Activated CD4-positive, alpha-beta T cell treated with anti-CD3 and anti-CD28 coated beads, Interleukin-2, amount 50 U/mL, for 24 hours (primary cell): ENCODE results near the gene ANGPT4.
"Not testable (repeated sequence)": the region's sequence is repeated elsewhere in the genome, so short reads cannot be mapped to it uniquely, and the experiment has no call there.

Source experiments
- DNase-seq, 2 donors: peaks; one replicate each; pipeline ENCODE4 v3.0.0-alpha.2; 2020; ENCODE audit warnings: low read depth in 1 of 2, low spot score in 1 of 2

Gene ANGPT4

DNA sequence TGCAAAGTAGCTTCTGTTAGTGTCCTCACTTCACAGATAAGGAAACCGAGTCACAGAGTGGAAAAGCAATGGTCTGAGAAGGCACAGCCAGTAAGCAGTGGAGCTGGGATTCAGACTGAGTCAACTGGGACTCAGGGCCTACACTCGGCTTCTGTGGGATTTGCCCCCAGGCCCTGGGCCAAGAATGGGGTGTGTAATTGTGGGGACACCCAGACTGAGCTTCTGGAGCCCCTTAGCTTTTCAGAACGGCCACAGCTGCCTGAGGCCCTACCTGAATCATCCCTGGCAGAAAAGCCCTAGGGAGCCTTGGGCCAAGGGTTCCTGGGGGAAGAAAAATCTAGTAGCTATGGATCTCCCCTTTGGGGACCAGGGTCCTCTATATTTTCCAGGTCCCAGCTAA is 6.5 kb downstream of the ANGPT4 start:
- DNase-seq, result no peak

DNA sequence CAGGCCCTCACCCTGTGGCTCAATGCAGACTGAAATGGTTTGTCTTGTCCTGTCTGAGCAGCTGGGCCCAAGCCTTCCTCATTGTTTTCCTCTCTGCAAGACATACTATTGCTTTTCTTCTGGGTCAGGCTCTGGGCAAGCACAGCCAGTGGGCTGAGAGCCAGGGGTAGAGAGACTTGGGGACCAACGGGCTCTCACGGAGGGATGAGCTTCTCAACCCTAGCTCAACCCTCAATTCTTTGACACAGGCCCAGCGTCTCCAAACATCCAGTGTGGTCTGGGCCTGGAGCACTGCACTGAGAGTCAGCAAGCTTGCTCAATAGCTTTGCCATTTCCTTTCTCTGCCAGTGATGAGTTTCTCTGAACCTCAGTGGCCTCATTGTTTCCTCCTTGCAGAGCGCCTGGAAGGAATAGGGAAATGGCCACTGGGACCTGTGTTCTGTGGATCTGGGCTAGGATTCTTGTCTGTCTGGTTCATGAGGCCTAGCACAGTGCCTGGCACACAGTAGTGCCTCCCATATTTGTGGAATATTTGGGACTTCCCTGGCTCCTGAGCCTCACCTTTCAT is 9.3 kb downstream of the ANGPT4 start:
- no peak for DNase-seq

DNA sequence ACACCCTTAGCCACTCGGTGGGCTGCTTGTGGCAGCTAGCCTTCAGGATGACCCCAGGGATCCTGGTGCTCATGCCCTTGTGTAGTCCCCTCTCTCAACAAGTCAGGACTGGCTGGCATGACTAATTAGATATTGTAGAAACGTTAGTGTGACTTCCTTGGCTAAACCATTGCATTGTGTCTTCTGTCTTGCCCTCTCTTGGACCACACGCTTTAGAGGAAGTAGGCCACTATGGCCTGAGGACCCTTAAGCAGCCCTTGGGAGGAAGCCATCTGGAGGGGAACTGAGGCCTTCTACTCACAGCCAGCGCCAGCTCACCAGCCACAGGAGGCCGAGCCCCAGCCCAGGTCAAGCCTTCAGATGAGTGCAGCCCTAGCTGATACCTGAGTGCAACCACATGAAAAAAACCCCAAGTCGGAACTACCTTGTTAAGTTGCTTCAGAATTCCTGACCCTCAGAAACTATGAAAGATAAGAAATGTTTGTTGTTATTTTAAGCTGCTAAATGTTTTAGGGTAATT is 10.1 kb downstream of the ANGPT4 start:
- no peak for DNase-seq

DNA sequence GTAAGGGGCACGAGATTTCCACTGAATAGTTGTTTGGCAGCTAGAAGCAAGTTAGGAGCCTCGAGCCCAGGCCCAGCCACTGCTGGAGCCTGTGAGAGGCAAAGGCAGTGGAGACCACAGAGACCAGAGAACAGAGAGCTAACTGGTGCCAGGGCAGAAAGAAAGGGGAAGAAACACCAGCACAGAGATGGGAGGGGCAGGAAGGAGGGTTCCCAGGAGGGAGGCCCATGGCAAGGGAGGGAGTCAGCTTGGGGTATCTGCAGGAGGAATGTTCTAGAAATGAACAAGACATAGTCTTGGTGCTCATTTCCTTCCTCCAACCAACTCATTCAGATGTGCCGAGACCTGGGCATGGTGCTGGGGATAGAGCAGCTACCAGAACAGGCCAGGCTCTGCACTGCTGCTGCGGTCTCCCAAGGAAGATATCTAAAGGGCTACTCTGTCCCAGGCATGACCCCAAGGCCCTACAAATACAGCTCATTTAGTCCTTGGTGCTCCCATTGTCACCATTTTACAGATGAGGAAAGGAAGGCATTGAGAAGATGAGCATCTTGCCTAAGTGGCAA is 10.7 kb downstream of the ANGPT4 start:
- DNase-seq, result no peak

DNA sequence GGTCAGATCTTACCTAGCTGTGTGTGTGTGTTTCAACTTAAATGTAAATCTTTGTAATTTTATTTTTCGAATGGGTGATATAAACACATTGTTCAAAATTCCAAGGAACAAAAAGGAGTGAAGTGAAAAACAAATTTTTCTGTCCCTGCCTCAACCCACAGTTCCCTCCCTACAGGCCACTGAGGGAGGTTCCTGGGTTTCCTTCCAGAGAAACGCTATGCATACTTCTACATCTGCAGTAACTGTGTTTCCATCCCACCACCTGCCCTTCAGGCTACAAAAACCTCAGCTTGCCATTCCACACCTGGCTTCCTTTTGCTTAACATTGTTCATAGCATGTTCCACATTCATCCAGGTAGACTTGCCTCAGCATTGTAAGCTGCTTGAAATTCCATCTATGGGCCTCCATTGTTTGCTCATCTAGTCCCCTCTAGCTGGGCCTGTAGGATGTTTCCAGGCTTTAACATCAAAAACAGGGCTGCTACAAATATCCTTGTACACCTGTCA is 12.0 kb downstream of the ANGPT4 start:
- DNase-seq, result no peak

DNA sequence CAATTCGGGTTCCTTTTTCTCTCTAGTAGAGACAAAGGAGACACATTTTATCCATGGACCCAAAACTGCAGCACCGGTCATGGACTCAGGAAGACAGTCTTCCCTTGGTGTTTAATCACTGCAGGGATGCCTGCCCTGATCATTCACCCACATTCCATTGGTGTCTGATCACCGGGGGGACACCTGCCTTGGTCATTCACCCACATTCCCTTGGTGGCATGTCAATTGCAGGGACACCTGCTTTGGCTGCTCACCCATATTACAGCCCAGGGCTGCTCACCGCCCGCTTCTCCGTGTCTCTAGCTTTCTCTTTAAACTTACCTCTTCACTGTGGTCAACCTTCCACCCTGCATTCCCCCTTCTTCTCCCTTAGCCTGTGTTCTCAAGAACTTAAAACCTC is 18.7 kb downstream of the ANGPT4 start:
- DNase-seq, result not testable (repeated sequence)

DNA sequence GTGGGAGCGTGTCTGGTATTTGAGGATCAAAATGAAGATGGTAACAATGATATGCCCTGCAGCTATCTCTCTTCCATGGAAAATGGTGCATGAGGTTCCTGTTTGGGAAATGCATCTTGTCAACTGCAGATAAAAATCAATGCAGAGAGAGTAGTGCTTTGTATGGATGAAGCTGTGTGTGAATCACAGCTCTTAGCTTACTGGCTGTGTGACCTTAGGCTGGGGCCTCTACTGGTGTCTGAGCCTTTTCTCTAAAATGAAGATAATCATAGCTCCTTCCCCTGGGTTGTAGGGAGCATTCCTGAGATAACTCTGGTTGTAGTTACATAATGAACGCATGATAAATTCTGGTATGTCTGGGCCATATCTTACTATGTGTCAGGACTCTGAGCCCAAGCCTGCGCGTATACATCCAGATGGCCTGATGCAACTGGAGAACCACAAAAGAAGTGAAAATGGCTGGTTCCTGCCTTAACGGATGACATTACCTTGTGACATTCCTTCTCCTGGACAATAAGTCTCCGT is 19.6 kb downstream of the ANGPT4 start:
- DNase-seq, result no peak

DNA sequence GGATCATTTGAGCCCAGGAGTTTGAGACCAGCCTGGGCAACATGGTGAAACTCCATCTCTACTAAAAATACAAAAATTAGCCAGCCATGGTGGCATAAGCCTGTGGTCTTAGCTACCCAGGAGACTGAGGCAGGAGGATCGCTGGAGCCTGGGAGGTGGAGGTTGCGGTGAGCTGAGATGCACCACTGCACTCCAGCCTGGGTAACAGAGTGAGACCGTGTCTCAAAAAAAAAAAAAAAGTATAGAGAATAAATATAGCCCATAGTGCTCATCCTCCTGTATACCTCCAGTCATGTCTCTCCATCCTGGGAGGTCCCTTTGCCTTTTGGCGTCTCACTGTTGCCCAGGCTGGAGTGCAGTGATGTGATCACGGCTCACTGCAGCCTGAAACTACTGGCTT is 23.8 kb downstream of the ANGPT4 start:
- not testable (repeated sequence) for DNase-seq

DNA sequence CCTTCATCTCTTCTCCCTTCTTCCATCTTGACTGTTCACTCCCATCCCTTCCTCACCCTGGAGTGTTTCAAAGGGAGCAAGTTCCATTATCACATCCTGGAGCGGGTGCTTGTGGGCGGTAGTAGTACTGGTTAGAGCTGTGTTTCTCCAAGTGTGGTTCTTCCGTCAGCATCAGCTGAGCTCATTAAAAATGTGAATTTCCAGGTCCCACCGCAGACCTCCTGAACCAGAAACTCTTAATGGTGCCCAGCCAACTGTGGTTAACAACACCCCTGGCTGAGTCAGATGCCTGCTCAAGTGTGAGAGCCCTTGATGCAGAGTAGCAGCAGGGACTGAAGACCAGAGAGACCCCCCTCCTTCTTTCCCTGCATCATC is 24.4 kb downstream of the ANGPT4 start:
- no peak for DNase-seq

DNA sequence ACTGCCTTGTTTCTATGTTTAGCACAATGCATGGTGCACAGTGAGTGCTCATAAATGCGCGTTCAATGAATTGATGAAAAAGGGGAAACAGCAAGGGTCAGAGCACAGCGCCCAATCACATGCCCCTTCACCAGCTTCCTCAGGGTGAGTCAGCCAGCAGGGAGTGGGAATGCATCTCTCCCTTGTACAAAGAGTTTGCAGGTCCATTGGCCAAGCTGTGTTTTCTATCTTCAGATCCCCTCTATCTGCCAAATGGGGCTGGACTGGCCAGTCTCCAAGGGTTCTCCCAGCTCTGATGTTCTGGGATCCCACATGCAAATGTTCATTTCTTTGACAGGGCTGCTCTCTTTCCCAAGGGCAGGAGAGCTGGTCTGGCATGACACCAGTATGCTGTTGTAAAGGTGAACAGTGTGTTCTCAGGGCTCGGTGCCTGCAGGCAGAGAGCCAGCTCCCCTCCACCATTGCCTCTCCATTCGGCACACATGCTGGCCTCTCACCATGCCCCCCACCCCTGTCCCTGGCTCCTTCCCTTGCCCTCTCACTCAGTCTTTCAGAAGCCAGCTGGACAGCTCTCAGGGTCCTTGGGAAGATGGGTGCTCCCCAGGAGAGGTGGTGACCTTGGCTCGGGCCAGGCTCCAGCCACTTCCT is 25.0 kb downstream of the ANGPT4 start:
- no peak for DNase-seq

DNA sequence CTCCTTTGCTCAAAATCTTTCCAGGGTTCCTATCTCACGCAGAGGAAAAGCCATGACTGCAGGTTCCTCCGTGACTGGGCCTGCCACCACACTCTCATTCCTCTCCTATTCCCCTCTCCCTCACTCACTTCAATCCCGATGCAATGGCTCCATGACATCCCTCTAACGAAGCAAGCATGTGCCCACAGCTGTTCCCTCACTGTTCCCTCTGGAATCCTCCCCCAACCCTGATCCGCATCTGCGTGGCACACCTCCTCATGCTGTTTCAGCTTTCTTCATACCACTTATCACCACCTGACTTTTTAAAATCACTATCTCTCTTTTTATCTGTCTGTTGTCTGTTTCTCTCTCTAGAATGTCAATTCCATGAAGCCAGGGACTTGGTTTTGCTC is 25.5 kb downstream of the ANGPT4 start:
- DNase-seq, result no peak

DNA sequence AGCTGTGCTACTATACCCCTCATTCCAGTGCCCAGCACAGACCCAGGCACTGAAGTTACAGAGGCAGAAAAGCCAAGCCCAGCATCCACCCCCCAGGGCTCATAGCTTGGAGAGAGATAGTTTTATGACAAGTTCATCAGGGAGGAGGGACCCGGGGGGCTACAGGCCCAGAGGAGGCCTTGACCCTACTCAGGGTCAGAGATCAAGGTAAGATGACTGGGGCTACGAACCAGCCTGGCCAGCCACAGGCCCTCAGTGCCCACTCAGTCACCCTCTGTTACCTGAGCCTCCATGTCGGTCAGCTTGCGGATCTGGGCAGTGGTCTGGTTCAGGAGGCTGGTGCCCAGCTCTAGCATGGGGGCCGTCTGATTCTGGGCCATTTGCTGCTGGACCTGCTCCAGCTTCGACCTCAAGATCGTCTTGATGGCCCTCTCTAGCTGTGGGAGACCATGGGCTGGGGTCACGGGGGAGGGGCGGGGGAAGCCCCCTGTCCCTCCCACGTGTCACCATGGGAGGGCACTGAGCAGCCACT is 26.1 kb downstream of the ANGPT4 start:
- DNase-seq, result no peak

DNA sequence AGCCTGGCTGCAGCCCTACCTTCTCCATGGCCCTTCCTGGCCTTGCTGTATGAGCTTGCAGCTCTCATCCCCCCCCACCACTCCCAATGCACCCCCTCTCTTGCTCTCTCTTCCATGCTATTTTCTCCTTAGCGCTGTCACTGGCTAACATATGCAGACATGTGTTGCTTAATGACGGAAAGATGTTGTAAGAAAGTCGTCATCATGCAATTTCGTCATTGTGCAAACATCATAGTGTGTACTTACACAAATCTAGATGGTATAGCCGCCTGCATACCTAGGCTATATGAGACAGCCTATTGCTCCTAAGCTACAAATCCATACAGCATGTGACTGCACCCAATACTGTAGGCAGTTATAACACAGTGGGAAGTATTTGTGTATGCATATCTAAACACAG is 27.0 kb downstream of the ANGPT4 start:
- no peak for DNase-seq

DNA sequence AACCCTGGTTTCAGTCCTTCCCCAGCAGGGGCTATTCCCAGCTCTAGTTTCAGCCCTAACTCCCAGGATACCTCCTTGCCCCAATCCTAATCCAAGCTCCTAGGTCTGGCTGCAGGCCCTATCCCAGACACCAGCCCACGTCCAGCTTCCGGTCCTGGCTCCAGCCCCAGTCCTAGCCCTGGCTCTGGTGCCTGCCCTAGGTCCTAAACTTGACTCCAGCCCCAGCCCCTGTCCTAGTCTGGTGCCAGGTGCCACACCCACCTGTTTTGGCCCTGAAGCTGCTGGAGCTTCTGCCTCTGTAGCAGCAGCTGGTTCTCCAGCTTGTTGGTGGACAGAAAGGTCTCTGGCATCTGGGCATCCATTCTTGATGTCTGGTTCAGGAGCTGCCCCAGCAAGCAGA is 28.1 kb downstream of the ANGPT4 start:
- no peak for DNase-seq

DNA sequence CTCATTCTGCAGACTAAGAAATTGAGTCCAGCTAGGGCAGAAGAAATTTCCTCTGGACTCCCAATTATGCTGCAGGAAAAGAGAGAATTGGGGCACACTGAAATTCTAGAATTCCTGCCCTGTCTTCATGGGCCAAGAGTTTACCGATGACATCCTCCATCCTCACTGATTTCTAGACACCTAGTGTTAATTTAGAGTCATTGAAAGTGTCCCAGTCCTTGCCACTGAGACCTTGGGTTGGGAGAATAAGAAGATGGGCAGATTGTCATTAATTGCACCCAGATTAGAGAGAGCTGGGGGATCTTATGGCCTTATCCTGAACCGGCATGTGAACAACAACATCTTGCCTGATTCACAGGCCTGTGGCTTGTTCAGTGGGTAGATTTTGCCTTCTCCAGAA is 29.0 kb downstream of the ANGPT4 start:
- no peak for DNase-seq

DNA sequence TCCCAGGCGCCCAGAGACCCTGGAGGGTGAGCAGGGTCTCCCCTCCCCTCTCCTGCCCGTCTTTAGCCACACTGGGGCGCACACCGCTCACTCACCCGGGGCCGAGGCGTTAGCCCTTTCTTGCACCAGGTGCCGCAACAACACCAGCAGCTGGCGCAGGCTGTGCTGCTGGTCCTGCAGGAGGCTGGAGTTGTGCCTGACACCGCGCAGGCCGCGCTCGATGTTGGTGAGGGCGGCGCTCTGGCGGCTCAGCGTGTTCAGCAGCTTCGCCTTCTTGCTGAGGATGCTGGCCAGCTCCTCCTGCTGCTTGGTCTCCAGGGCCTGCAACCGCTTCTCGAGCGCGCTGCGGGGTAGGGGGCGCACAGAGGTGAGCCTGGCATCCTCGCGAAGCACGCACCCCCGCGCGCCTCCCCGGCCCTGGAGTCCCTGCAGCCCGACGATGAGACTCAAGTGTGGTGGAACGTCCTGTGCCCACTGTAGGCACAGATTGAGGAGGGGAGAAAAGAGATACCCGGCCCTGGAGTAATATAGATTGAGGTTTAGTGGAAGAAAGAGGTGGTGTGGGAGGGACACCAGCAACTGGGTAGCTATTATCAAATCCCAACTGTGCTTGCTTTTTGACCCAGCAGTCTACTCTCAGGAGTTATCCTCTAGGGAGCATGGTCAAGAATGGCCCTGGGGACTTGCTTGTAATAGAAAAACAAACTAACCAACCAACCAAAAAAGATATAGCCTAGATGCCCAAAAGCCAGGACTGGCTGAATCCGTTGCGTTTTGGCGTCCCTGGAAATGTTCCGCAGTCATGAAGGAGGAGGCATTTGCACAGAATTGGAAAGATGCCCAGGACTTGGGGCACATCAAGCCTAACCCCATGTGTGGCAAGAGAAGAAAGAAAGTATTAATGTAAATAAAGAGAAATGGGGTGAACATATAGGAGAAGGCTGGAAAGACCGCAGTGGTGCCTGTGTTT is 30.9 kb downstream of the ANGPT4 start:
- DNase-seq, result no peak

DNA sequence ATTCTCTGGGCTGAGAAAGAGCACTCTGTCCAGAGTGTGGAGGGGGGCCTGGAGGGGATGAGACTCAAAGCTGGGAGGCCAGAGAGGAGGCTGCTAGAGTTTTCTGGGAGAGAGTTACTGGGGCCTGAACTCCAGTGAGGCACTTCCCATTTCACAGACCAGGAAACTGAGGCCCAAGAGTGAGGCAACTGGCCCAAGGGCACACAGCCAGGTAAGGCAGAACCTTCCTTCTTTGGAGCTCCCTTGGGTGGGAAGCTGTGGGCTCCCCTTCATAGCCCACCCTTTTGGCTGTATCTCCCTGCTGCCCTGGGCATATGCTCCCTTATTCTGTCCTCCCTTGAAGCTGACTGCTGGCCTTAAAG is 34.4 kb downstream of the ANGPT4 start:
- no peak for DNase-seq

DNA sequence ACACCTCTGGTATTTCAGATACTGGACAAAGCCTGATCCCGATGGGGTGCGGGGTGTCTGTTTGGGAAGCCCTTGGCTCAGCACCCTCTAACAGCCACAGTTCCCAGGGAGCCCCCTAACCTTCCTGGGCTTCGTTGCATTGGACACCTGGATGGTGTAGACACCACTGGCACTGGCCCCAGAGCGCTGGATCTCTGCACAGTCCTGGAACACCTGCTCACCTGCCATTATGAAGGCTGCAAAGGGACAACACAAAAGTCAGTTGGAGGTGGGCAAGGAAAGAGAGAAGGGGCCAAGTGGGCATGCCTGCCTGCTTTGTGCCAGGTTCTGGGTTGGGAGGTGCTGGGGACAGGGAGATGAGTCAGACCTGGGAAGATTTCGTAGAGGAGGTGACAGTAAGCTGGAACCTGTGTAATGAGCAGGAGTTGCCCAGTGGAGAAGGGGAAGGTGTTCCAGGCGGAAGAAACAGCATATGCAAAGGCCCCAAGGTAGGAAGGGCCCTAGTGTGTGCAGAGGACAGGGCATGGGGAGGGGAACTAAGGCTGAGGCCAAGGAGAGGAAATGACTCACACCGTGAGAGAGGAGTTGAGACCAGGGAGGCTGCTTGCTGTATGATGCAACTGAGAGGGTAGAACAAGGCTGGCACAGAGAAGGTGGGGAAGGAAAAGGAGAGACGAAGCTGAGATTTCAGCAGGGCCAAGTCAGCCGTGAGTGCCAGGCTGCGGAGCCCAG is 34.9 kb downstream of the ANGPT4 start:
- no peak for DNase-seq

DNA sequence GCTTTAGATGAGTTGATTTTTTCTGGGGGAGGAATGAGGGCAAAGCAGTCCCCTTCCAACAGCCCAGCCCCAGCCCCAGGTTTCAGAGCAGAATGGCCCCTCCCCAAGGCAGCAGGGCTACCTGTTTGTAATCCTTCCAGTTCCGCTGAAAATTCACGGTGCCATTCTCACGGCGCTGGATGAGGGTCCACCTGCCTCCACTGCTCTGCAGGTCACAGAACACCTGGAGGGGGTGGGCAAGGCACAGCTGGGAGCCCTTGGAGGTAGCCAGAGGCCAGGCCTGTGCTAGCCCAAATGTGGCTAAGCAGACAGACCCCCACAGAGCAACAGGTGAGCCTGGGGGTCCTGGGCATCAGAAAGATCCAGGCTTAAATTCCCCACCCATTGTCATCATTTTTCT is 36.5 kb downstream of the ANGPT4 start:
- no peak for DNase-seq

DNA sequence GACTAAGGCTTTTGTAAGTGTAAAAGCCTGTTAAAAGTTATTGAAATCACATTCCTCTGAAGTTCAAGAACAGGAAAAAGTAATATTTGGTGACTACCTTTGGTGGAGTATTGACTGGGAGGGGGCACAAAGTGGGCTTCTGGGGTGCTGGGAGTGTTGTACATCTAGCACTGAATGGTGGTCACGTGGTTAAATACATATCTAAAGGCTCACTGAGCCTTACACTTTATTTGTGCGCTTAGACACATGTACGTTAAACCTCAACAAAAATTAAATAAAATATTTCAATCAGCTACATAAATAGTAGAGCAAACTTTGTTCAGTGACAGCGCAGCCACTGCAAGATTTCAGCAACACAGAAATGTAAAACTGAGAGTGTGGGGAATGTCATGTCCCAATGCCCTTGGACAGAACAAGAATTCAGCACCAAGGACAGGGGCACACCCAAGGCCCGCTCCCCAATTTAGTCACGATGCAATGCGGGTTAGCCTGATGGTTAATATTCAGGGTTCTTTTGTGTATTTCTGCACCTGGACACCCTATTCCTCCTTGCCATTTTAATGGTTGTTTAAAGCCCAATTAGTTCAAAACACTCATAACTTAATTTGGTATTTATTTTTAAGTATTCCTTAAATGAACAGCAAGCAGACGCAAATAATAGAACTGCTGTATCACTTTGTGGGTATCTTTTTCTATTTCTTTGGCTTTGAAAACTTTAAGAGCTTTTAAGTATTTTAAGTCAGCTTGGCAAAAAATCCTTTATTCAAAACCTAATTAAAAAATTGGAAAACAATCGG is 37.4 kb downstream of the ANGPT4 start:
- no peak for DNase-seq
